Vagina (tissue), 2 donors: ENCODE measurements around the gene MFNG.

Source experiments
- CTCF ChIP-seq, 3 experiments: fragments of 450-650 bp in 2 of 3; fragments of 200-600 bp in 1 of 3; sonication (generic) in 1 of 3; IDR thresholded peaks; one replicate each; pipeline ENCODE4 v1.5.1; 2017 to 2019; ENCODE audit warnings: antibody characterized with exemption in 3 of 3, mild to moderate bottlenecking in 2 of 3, moderate library complexity in 2 of 3
- POLR2A ChIP-seq, 2 donors: fragments of 450-650 bp; IDR thresholded peaks; one replicate each; pipeline ENCODE4 v1.6.1; 2017; ENCODE audit warnings: antibody characterized with exemption in 2 of 2, mild to moderate bottlenecking in 2 of 2, moderate library complexity in 2 of 2
- POLR2AphosphoS5 ChIP-seq, 2 donors: sonication (generic); formaldehyde crosslinking; IDR thresholded peaks; one replicate each; pipeline ENCODE4 v1.9.0; 2017; ENCODE audit warnings: antibody characterized with exemption in 2 of 2, mild to moderate bottlenecking in 2 of 2, low read depth in 1 of 2; ENCODE audit not compliant: insufficient read depth in 1 of 2

GRCh38 chr22:37496651-37497050 is 10.5 kb upstream of the MFNG start:
- no peak for TF ChIP-seq CTCF (IDR thresholded peaks at IDR 0.05)
- no peak for TF ChIP-seq POLR2A (IDR thresholded peaks at IDR 0.05)
- no peak for TF ChIP-seq POLR2AphosphoS5 (IDR thresholded peaks at IDR 0.05; ENCODE audit: insufficient read depth in 1 of 2, low read depth in 1 of 2)
